ENCODE data around the gene ITGA11.

DNA sequence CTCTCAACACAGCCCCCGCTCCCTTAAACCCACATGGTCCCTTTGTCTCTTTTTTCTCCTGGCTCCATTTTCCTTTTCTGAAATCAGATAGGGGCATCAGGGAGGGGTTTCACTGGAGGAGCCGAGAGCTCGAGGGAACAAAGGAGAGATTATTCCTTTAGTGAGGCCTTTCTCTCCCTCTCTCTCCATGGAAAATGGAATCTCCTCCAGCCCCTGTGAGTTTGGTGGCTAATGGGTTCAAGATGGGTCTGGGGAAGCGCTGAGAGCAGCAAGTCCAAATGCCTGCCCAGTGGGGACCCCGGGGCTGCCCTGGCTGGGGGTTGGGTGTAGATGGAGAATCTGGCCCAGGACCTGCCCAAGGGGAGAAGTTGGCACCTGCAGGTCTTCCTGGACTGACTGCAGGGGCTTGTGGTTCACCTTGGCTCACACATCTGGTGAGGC lies 56.8 kb downstream of the ITGA11 start:
- TF ChIP-seq, protein P1, sequence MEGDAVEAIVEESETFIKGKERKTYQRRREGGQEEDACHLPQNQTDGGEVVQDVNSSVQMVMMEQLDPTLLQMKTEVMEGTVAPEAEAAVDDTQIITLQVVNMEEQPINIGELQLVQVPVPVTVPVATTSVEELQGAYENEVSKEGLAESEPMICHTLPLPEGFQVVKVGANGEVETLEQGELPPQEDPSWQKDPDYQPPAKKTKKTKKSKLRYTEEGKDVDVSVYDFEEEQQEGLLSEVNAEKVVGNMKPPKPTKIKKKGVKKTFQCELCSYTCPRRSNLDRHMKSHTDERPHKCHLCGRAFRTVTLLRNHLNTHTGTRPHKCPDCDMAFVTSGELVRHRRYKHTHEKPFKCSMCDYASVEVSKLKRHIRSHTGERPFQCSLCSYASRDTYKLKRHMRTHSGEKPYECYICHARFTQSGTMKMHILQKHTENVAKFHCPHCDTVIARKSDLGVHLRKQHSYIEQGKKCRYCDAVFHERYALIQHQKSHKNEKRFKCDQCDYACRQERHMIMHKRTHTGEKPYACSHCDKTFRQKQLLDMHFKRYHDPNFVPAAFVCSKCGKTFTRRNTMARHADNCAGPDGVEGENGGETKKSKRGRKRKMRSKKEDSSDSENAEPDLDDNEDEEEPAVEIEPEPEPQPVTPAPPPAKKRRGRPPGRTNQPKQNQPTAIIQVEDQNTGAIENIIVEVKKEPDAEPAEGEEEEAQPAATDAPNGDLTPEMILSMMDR (IDR thresholded peaks at IDR 0.05), result no peak
- TF ChIP-seq YY1 (IDR thresholded peaks at IDR 0.05; ENCODE audit: low read depth) (no peak), TAF1 (IDR thresholded peaks at IDR 0.05; ENCODE audit: borderline replicate concordance, low read depth, low read length) (no peak), RAD21 (IDR thresholded peaks at IDR 0.05; ENCODE audit: low read length) (no peak), POLR2AphosphoS5 (IDR thresholded peaks at IDR 0.05; ENCODE audit: low read depth, low read length) (no peak), EZH2phosphoT487 (IDR thresholded peaks at IDR 0.05; ENCODE audit: borderline replicate concordance, low read depth) (no peak), SMC3 (IDR thresholded peaks at IDR 0.05; ENCODE audit: low read depth, low read length) (no peak)

Data from SK-N-SH (cell line).